GM18519 (cell line): ENCODE data around the gene CDPF1.

Experiments used
- ATAC-seq: cut with Tn5 transposase; IDR thresholded peaks from one replicate; pipeline ENCODE4 v1.9.1; 2021; ENCODE audit warnings: mild to moderate bottlenecking, moderate library complexity; ENCODE audit not compliant: unreplicated experiment, low FRiP score

CDPF1 gene

DNA sequence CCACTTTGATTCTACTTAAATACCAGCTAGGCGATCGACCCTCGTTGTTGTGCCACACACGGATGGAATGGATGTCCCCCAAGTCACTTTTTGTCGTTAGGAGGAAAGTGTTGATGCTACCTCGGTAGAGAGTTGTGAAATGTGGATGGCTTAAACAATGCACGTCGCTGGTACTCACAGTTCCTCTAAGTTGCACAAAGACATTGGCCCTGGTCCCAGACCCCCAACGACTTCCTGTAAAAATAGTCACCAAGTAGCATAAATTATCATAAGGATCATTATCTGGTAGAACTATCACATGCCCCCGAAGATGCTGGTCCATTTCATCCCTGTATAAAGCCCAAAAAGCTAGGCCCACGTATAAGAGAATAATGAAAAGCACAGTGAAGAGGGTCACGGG is 9.3 kb upstream of the CDPF1 start:
- ATAC-seq: no peak

DNA sequence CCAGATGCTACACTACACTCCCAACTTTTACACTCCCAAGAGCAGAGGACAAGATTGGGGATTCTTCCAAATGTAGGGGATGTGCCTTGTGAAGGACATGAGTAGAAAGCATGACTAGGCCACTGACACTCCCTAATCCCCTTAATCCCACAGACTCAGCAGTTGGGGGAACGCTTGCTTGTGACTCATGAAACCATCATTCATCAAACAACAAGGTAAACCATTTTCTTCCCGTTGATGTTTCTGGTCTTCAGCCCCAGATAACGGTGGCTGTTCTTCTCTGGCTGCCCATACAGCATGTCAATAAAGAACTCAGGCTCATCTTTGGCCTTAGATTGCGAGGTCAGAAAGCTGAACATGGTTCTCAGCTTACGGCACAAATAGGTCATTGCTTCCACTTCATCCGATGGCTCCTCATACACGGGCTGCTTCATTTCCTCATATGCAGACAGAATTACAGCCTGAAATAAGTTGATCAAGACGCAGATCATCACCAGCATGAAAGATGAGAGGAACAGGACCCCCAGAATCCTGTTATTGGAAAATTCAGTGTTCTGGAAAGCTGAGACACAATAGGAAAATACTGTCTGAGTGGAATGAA is 6.4 kb upstream of the CDPF1 start:
- ATAC-seq: no peak

DNA sequence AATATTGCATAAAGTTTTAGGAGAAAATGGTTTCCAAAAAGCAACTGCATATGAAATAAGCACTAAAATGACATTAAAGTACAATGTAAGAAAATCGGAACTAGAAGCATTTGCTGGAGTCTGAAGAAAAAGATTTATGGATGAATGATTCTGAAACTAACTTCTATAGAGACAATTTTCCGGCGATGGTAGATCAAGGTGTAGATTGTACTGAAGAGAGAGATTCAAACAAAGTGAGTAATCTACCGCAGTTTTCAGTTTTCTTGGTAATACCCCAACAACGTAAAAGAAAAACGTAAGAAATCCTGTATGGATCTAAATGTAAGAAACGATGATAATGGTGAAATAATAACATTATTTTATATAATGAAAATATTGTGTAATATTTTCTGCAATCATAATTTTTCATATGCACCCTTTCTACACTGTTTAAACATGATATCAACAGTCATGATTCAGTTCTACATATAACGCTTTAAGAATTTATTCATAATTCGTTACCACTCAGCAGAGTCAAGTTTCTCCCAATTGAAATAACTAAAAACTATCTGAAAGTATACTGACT is 1.8 kb upstream of the CDPF1 start:
- no peak for ATAC-seq

DNA sequence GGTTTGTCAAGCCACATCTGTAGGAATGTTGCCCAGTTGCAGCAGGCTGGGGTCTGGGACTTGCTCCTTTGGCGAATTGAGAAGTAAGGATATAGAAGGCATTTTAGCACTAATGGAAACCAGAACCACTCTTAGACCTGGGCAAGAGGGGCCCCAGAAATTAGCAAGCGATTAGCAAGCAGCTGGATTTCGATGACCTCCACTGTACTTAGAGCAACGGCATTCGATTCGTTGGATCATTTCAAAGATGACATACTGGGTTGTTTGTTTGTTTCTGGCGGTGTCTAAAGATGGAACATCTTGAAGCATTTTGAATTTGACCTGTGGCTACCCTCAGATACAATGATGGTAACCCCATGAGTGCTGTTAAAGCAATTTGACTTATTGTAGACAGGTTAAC is 1.2 kb upstream of the CDPF1 start:
- ATAC-seq: no peak

DNA sequence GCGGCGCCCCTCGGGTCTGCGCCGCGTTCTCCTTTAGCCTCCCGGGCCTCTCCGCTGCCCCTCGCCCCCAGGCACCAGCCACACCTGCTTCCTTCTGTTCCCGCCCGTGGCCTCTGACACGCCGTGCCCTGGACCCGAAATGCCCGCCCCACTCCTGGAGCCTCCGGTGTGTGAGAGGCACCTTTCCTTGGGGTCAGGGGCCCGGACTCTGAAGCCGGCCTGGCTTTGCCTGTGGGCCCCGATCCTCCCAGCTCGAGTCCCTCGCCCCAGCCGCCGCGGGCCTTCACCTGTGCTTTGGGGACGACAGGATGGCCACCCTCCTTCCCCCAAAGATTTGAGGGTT is 661 bp upstream of the CDPF1 start:
- no peak for ATAC-seq

DNA sequence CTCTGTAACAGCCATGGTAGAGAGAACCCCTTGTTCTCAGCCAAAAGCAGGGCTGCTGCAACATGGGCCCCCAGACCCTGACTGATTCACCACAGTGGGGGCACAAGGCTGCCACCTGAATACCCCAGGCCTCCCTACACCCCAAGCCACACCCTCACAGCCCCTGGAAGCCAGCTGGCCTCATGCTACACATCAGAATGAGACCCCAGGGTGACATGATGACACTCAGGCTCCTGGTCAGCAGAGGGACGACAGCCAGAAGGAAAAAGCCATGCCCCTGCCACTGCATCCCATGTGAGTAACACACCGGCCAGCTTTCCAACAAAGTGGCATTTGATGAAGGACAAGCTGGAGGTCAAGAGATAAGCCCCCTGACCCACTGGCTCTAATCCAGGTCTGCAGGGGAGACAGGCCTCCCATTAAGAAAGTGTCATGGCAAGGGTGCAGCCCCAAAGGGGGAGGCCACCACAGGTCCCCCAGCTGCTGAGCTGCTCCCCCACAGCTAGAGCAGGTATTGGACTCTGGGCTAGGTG is 2.6 kb downstream of the CDPF1 start:
- no peak for ATAC-seq

DNA sequence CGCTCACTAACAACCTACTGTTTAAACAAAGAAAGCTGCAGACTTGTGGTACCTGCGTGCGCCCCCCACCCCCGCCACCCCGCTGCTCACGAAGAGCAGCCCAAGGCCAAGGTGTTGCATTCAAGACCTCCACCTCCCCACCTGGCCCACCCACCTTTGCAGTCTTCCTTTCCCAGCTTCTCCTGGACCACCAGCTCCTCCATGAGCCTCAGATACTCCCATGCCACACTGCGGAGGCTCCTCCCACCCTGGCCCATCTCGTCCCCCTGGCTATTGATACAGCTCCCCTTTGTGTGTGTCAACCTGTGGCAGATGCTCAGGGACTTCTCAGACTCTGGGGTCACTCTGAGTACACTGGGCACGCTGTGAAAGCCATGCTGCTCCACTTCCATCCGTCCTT is 3.9 kb downstream of the CDPF1 start:
- no peak for ATAC-seq

DNA sequence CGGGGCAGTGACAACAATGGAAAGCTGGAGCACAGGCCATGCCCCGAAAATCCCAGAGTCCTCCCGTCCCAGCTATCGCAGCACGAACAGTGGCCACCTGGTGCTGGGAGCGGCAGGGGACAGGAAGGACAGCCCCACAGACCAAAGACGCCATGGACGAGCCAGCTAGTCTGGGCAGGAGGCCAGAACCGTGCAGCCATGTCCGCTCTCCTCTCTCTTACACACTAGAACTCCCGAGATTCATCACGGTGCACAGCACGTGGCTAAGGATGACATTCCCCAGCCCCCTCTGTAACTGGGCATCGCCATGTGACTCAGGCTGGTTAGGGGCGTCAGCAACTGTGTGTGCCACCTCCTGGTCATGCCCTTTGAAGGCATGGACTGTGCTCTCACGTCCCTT is 4.6 kb downstream of the CDPF1 start:
- ATAC-seq: no peak

DNA sequence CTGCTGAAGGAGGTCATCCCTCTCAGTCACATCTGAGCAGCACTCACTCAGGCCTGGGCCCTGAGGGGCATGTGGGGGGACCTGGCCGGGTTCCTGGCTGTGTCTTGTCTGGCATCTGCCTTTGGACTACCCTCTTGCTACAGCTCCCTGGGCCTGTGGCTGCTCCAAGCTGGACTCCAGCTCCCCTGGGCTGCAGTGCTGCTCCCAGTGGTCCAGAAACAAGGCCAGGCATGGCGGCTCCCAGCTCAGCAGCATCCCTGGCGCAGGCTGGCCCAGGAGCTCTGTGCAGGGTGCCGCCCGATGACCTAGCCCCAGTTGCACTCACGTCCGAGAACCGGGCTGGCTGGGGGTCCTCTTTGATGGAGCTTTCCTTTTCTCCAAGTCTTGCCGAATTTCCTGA is 5.3 kb downstream of the CDPF1 start:
- no peak for ATAC-seq

DNA sequence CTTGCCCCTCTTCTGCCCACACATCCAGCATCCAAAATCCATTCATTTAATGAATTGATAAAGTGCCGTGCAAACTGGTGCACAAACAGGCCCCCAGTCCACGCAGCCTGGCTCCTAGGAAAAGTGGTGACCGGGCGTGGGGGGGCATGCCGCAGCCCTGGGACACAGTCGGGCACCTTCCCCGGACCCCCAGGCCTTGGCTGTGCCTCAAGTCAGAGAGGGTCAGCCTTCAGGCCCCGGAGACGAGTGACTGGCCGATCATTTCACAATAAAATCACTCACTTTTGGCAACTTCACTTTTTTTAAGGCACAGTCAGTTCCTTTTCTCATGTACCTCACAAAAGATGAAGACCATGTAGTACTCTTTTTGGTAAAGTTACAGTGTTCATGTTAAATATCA is 8.0 kb downstream of the CDPF1 start:
- no peak for ATAC-seq

DNA sequence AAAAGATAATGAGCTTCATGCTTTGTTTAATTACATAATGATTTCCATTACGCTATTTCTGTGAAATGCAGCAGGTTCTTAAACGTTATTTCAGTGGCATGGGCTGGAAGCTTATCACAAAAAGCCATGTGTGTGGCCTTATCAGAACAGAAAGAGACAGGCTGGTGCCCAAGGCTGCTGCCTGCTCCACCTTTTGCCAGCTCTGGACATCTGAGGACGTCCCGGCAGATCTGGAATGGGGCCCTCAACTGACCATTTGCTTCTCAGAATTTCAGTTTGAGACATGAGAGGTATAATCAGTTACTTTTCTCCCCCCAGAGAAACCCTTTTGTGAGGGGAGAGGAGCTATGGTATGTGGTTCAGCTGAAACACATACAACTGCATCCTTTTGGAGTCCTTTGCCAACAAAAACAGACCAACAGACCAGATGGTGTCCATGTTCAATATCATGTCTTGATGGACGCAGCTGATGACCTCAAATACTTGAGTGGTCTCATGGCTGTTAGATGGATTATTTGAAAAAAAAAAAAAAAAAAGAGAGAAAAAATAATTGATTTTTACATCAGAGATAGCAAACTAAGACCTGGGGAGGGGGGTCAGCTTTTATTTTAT is 8.6 kb downstream of the CDPF1 start:
- no peak for ATAC-seq

DNA sequence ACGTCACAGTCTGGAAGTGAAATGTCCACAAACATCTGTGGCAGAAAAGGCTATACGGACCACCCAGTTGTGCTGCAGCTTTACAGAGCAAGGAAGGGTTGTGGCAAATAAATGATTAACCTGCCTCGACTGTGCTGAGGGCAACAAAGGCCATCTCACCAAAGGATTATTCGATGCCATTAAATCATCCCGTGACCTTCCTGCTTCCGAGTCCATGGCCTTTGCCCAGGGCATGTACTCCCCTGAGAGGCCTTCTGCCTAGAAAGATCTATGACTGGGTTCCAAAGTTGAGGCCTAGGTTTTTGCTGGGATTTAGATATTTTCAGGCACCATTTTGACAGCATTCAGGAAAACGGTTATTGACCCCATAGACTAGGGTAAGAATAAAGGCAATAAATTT is 9.2 kb downstream of the CDPF1 start:
- ATAC-seq: no peak

DNA sequence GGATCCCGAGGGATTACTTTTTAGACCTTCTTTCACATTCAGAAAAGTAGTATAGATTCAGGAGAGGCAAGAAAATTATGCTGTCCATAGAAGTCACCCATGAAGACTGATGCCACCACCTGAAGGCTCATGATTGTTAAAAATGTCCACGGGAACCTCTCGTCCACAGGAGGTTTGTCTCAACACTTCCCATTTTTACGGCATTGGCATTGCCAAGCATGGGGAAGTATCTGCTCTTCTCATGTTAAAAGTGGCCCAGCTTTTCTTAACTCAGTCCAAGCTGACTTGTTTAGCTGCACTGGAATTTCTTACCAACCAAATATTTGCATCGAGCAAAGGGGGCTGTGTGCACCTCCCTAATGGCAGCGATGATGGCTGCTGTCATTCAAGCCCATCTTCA is 9.6 kb downstream of the CDPF1 start:
- no peak for ATAC-seq

DNA sequence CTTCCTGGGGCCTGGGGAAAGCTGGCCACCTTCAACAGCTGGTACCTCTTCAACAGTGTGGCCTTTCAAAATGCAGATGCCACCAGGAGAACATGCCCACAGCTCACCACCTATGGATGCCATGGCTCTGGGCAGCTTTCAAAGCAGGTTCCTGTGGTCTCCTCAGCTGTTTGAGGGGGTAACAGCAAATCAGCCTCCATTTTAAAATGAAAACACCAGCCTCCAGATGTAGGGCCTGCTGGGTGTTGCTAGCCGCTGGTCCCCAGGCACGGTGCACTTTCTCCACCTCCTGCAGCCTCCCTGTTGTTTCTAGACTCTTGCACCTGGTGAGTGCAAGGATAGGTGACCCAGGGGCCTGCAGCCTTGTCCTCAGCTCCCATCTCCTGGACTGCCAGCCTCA is 10.0 kb downstream of the CDPF1 start:
- no peak for ATAC-seq

DNA sequence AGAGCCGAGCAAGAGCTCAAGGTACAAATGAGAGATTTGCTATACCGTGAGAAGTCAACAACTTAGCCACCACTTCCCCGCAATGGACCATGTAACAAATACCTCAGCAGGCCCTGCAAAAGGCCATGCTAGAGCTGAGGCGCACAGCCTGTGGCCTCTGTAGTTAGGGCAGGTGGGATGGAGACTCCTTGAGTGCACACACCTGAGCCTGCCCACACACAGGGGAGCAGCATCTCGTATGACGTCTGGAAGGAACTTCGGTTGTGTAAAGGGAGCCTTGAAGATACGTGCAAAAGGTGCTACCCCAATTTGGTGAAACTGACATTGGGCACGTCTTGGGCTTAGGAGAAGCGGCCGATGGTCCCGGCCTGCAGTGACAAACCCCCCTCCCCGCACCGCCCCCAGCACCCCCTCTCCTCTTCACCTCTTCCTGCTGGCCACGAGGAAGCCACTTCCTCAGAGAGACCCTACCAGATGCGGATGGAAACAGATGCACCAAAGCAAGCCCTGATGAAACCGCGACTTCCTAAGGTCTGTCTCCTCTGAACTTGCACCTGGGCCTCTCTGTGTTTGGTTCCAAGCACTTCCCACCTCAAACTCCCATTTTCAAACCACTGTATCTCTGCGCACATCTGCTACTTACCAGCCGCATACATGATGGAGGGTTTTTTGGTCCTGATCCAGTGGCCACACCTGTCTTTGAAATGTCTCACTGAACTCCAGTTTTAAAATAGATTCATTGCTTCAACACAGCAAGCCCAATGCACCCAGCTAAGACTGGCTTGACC is 10.6 kb downstream of the CDPF1 start:
- ATAC-seq: no peak

DNA sequence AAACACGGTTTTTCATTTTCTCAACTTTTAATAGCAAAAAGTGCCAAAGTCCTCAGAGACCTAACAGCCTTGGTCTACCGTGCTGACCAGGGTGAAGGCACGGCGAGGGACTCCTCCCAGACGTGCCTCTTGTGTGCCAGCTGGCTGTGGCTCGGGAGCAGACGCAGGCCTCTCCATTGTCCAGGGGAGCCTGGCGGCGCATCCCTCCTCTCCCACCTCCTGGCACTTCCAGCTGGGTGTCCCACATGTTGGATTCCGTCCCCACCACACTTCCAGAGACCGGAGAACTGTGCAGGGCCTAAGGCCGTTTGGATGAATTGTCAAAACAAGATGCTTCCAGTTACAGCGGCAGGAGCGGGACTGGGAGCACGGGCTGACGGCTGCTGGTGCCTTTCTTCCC is 11.6 kb downstream of the CDPF1 start:
- no peak for ATAC-seq

DNA sequence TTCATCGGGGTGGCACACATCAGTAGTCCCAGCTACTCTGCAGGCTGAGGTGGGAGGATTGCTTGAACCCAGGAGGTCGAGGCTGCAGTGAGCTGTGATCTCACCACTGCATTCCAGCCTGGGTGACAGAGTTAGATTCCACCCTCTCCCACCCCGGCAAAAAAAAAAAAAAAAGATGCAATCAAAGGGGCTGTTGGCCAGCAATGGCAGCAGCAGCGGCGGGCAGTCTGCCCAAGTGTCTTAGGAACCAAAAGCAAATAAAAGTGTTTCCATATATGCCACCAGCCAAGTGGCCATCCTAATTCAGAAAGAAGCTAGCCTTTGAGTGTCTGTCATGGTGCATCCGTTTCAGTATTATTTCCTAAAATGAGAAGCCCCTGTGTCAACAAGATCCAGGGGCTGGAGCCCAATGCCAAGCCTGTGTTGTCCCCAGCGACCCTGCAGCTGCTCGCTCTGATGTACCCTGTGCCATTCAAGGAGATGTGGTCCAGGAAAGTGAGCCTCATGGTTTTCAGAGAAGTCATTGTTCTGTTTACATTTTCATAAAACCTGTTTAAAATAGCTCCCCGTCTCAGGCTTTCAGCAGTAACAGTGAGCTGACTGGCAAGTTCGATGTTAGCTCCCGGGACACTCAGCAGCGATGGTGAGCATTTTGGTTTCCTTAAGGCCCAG is 12.5 kb downstream of the CDPF1 start:
- ATAC-seq: no peak

DNA sequence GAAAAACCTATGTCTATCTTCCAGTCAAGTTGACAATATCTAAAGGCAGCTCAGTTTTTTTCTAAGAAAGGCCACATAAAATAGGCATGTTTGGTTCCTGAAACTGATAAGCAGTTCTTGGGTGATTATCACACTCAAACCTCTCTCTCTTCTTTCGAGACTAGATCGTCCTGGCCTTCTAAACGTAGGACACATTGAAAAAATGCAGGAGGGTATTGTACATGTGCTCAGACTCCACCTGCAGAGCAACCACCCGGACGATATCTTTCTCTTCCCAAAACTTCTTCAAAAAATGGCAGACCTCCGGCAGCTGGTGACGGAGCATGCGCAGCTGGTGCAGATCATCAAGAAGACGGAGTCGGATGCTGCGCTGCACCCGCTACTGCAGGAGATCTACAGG is 15.1 kb downstream of the CDPF1 start:
- ATAC-seq: no peak

DNA sequence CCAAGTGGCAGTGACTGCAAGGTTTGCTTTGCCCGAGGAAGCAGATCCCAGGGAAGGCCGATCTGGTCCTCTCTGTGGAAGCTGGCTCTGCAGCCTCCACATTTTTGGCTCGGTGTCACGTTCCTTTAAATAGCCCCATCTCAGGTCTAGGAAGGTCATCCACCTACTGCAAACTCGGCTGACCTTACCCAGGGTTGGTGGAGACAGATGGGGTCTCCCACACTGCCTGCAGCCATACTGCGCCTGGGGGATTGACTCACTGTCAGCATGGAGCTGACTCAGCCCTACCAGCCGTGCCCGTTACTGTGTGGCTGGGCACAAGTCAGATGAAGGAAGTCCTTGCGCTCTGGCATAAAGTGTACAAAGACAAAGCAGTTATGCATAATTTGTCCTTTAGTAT is 16.9 kb downstream of the CDPF1 start:
- no peak for ATAC-seq

DNA sequence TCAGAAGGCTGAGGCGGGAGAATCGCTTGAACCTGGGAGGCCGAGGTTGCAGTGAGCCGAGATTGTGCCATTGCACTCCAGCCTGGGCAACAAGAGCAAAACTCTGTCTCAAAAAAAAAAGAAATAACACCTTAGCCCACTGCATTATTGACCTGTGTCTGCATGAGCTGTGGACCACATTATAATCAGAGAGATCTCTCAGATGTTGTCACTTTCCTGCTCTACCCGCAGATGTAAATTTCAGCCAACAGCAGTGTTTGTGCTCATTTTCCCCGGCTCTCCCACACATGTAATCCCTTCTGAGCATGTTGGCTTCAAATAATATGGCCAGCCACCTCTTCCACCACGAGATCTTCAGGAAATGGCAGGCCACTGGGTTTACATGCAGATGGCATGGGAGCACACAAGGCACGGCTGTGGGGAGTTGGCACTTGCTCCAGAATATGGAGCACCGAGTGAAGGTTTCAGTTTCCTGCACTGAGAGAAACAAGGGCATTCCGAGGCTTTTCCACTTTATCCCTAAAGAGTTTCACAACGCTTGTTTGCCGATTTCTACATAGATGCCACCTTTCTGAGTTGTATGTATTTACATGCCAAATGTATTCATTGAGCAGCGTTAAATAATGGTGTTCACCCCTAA is 19.7 kb downstream of the CDPF1 start:
- ATAC-seq: no peak

DNA sequence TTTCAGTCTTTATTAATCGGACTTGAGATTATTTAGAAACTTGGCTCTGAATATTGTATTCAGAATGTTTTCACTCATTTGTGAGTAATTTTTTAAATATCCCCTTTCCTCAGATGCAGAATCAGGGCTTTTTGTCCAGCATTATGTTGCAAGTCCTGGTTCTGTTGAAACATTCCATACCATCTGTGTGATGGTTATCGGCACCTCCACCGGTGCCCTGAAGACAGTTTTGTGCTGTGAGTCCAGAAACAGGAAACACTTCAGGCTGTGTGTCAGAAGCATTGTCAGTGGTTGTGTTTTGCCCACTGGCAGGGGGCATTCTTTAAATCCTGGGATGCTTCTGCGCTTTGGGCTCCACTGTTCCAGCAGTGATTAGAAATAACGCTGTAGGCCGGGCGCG is 20.4 kb downstream of the CDPF1 start:
- ATAC-seq: no peak
